A549 (cell line): ENCODE data around the gene PUS3. TPM values are rescaled to one million over a fixed set of nuclear protein-coding genes. Genes with fewer than 3 reads are reported as not detected.

Experiments
- ATAC-seq, 2 experiments: fragments of 200-7000 bp in 1 of 2; fragments of >200 bp in 1 of 2; cut with Nextera tagmentation in 1 of 2; cut with Tn5 transposase in 1 of 2; 3 replicates each; pipeline versions ENCODE4 v1.8.0 to v1.9.1; 2018 to 2020; ENCODE audit warnings: mild to moderate bottlenecking in 1 of 2, moderate library complexity in 1 of 2
- CTCF ChIA-PET: fragments of 300-600 bp; sonication (Branson Sonifier 250); formaldehyde crosslinking; extraction: SDS; loops from one replicate; lab custom pipeline; 2021; ENCODE audit warnings: antibody characterized with exemption, inconsistent platforms; lab: Yijun Ruan, JAX
- POLR2A ChIA-PET: fragments of 350-600 bp; formaldehyde crosslinking; extraction: SDS; loops from one replicate; lab custom pipeline; 2021; ENCODE audit warnings: antibody characterized with exemption, inconsistent platforms; lab: Yijun Ruan, JAX
- DNase-seq, 2 experiments: peaks; one replicate each; pipeline versions ENCODE4 v3.0.0 to v3.0.0-alpha.2; 2011 to 2016; ENCODE audit warnings: low read depth in 1 of 2, low spot score in 1 of 2
- FAIRE-seq: peaks from 2 replicates; lab custom pipeline; 2011; peaks lifted over from hg19 to GRCh38; lab: Jason Lieb, UNC
- H3K27ac ChIP-seq, 2 experiments: fragments of >200 bp; sonication (Bioruptor Twin); formaldehyde crosslinking; 3 replicates each; pipeline ENCODE4 v1.5.1; 2016 to 2017
- H3K4me1 ChIP-seq: fragments of >200 bp; sonication (Bioruptor Twin); formaldehyde crosslinking; 3 replicates; pipeline ENCODE4 v1.6.1; 2016
- H3K4me2 ChIP-seq: fragments of >200 bp; sonication (Bioruptor Twin); formaldehyde crosslinking; 3 replicates; pipeline ENCODE4 v1.6.1; 2016
- H3K4me3 ChIP-seq: fragments of >200 bp; sonication (Bioruptor Twin); formaldehyde crosslinking; 3 replicates; pipeline ENCODE4 v1.5.1; 2016
- H3K9me3 ChIP-seq: fragments of >200 bp; sonication (Bioruptor Twin); formaldehyde crosslinking; 3 replicates; pipeline ENCODE4 v1.6.1; 2016
- ATOH8 ChIP-seq: fragments of 250-450 bp; sonication (Bioruptor Pico); IDR thresholded peaks from 2 replicates; pipeline ENCODE4 v1.5.0; 2020; ENCODE audit warnings: low read depth, mild to moderate bottlenecking, moderate library complexity
- BCL3 ChIP-seq: fragments of >200 bp; sonication (Bioruptor Twin); formaldehyde crosslinking; IDR thresholded peaks from 3 replicates; pipeline ENCODE4 v1.6.1; 2016
- CEBPB ChIP-seq, 2 experiments: fragments of >200 bp in 1 of 2; sonication (Bioruptor Twin) in 1 of 2; formaldehyde crosslinking in 1 of 2; IDR thresholded peaks; 2 replicates each; pipeline ENCODE4 v1.6.1; 2012 to 2016
- CHD4 ChIP-seq: fragments of 200-600 bp; sonication (generic); IDR thresholded peaks from 2 replicates; pipeline ENCODE4 v1.6.1; 2016; ENCODE audit warnings: antibody characterized with exemption, mild to moderate bottlenecking, borderline replicate concordance
- CTCF ChIP-seq: fragments of >200 bp; sonication (Bioruptor Twin); formaldehyde crosslinking; IDR thresholded peaks from 3 replicates; pipeline ENCODE4 v1.5.1; 2016
- ELK1 ChIP-seq: fragments of 150-350 bp; IDR thresholded peaks from 2 replicates; pipeline ENCODE4 v1.6.1; 2014; ENCODE audit warnings: low read depth, mild to moderate bottlenecking, low read length
- EP300 ChIP-seq, 2 experiments: fragments of >200 bp; sonication (Bioruptor Twin); formaldehyde crosslinking; IDR thresholded peaks; 2 replicates in 1 of 2; 3 replicates in 1 of 2; pipeline ENCODE4 v1.6.1; 2016 to 2017
- ESRRA ChIP-seq: fragments of 150-350 bp; IDR thresholded peaks from 2 replicates; pipeline ENCODE4 v1.6.1; 2014; ENCODE audit warnings: mild to moderate bottlenecking, low read length, borderline replicate concordance
- FOSL2 ChIP-seq, 2 experiments: fragments of 450-650 bp in 1 of 2; fragments of >200 bp in 1 of 2; sonication (Bioruptor Twin) in 1 of 2; formaldehyde crosslinking; IDR thresholded peaks; 2 replicates each; pipeline versions ENCODE4 v1.5.0 to v1.6.1; 2016 to 2020; ENCODE audit warnings: mild to moderate bottlenecking in 1 of 2, moderate library complexity in 1 of 2
- FOXS1 ChIP-seq: fragments of 250-450 bp; sonication (Bioruptor Pico); IDR thresholded peaks from 2 replicates; pipeline ENCODE4 v1.5.0; 2020; ENCODE audit warnings: mild to moderate bottlenecking, moderate library complexity
- HMGXB4 ChIP-seq: fragments of 250-450 bp; sonication (Bioruptor Pico); IDR thresholded peaks from 2 replicates; pipeline ENCODE4 v1.5.0; 2021; ENCODE audit warnings: mild to moderate bottlenecking, moderate library complexity, borderline replicate concordance
- HOXA7 ChIP-seq: fragments of 250-450 bp; sonication (Bioruptor Pico); IDR thresholded peaks from 2 replicates; pipeline ENCODE4 v1.5.0; 2020; ENCODE audit warnings: mild to moderate bottlenecking, moderate library complexity
- HOXB13 ChIP-seq: fragments of 250-450 bp; sonication (Bioruptor Pico); IDR thresholded peaks from 2 replicates; pipeline ENCODE4 v1.5.0; 2020; ENCODE audit warnings: low read depth, mild to moderate bottlenecking, moderate library complexity
- HOXB5 ChIP-seq: fragments of 250-450 bp; sonication (Bioruptor Pico); IDR thresholded peaks from 2 replicates; pipeline ENCODE4 v1.5.0; 2020; ENCODE audit warnings: mild to moderate bottlenecking, moderate library complexity
- JUN ChIP-seq, 2 experiments: fragments of >200 bp; sonication (Bioruptor Twin); formaldehyde crosslinking; IDR thresholded peaks; 2 replicates in 1 of 2; 3 replicates in 1 of 2; pipeline ENCODE4 v1.6.1; 2016 to 2017
- KDM1A ChIP-seq: fragments of 200-600 bp; sonication (generic); IDR thresholded peaks from 2 replicates; pipeline ENCODE4 v1.6.1; 2016; ENCODE audit warnings: low read depth, mild to moderate bottlenecking
- KDM5A ChIP-seq: fragments of 200-600 bp; sonication (generic); IDR thresholded peaks from 2 replicates; pipeline ENCODE4 v1.6.1; 2016; ENCODE audit warnings: antibody characterized with exemption, mild to moderate bottlenecking
- NFE2L2 ChIP-seq: fragments of 150-350 bp; conservative IDR thresholded peaks from 2 replicates; pipeline ENCODE4 v1.6.1; 2014; ENCODE audit warnings: low read length
- NR3C1 ChIP-seq: fragments of >200 bp; sonication (Bioruptor Twin); formaldehyde crosslinking; IDR thresholded peaks from 3 replicates; pipeline ENCODE4 v1.6.1; 2017
- POLR2A ChIP-seq: IDR thresholded peaks from 2 replicates; pipeline ENCODE4 v1.6.1; 2012; ENCODE audit warnings: mild to moderate bottlenecking, low read length
- RARB ChIP-seq: fragments of 250-450 bp; sonication (Bioruptor Pico); IDR thresholded peaks from 2 replicates; pipeline ENCODE4 v1.8.0; 2021; ENCODE audit warnings: mild to moderate bottlenecking, moderate library complexity
- REST ChIP-seq: fragments of 200-600 bp; sonication (generic); IDR thresholded peaks from 2 replicates; pipeline ENCODE4 v1.6.1; 2016; ENCODE audit warnings: antibody characterized with exemption, mild to moderate bottlenecking, moderate library complexity
- RNF2 ChIP-seq: fragments of 200-600 bp; sonication (generic); IDR thresholded peaks from 2 replicates; pipeline ENCODE4 v1.6.1; 2016; ENCODE audit warnings: low read depth, mild to moderate bottlenecking, antibody characterized with exemption, moderate library complexity, borderline replicate concordance
- TP53 ChIP-seq: fragments of 250-450 bp; sonication (Bioruptor Pico); IDR thresholded peaks from 2 replicates; pipeline ENCODE4 v1.5.0; 2021; ENCODE audit warnings: mild to moderate bottlenecking, moderate library complexity
- USF2 ChIP-seq: fragments of 450-650 bp; IDR thresholded peaks from 2 replicates; pipeline ENCODE4 v1.6.1; 2014; ENCODE audit warnings: antibody characterized with exemption
- ZFP36 ChIP-seq: fragments of 450-650 bp; IDR thresholded peaks from 2 replicates; pipeline ENCODE4 v1.6.1; 2014; ENCODE audit warnings: borderline replicate concordance; ENCODE audit not compliant: partially characterized antibody
- WGBS: methylation state at CpG from one replicate; pipeline ENCODE4 v1.1.6; 2017; ENCODE audit errors: missing lambda C conversion rate; 5-methylcytosine and 5-hydroxymethylcytosine counted together
- polyA plus RNA-seq, 4 experiments: library from polyadenylated mRNA; depleted of rRNA in 3 of 4; stranded (reverse); fragments of >200 nt; fragmentation: RNase III in 1 of 4; extraction: RNeasy Plus Mini Kit Qiagen cat#74134 plus additional on column Dnase treatment in 1 of 4; gene quantifications; 2 replicates in 3 of 4; 3 replicates in 1 of 4; pipeline ENCODE4 v1.2.3, GENCODE V29; 2011 to 2017

PUS3 gene
- polyA plus RNA-seq, 2 of the 4 experiments (the other 2 are of a cell fraction): 5.0 to 8.0 TPM

- TF ChIP-seq HMGXB4 (no peak), ESRRA (no peak), USF2 (no peak), KDM5A (no peak), FOSL2 (IDR thresholded peaks at IDR 0.05) (no peak), FOSL2 (CRISPR knock-in tag; IDR thresholded peaks at IDR 0.05) (no peak), JUN (IDR thresholded peaks at IDR 0.05) (no peak), RARB (no peak)
- POLR2A ChIA-PET: no interaction called here
- Histone ChIP-seq H3K4me3 (no peak overlapping the region), H3K9me3 (no peaks in the 10 kb centered on the region), H3K27ac (no peak overlapping the region), H3K4me1 (no peaks in the 10 kb centered on the region), H3K4me2 (no peak overlapping the region)
- FAIRE-seq (no peak), ATAC-seq (no peak), DNase-seq (no peak)
- WGBS: 89% methylated on average over 4 of the region's 4 CpGs
- CTCF ChIA-PET: interaction anchor here (0.6 to 6.7 kb wide), 4 partner anchors 16 to 253 kb away, joined by 5 to 38 read pairs (median 10); no protein-coding TSS in a partner anchor
Measured at GRCh38 chr11:125940145-125940544, 37.1 kb upstream of the PUS3 start.

- no peak overlapping the region for H3K27ac ChIP-seq
- H3K4me2 ChIP-seq: no peak overlapping the region
- no peak for DNase-seq
- TF ChIP-seq CHD4: no peak
- no peak for TF ChIP-seq HOXB13 (CRISPR knock-in tag)
- TF ChIP-seq ELK1: no peak
- no peak for TF ChIP-seq CTCF
- TF ChIP-seq HOXB5 (CRISPR knock-in tag): no peak
- no peak for TF ChIP-seq EP300 (IDR thresholded peaks at IDR 0.05)
- TF ChIP-seq FOXS1: no peak
- TF ChIP-seq BCL3: no peak
- no peak for TF ChIP-seq CEBPB (IDR thresholded peaks at IDR 0.05)
- no peak for TF ChIP-seq HOXA7 (CRISPR knock-in tag)
- no peak for TF ChIP-seq POLR2A
- TF ChIP-seq KDM1A: no peak
- TF ChIP-seq ZFP36: no peak
- TF ChIP-seq REST: no peak
- TF ChIP-seq NFE2L2: no peak
- no peak for TF ChIP-seq RNF2
- no peak for TF ChIP-seq NR3C1
- TF ChIP-seq TP53 (CRISPR knock-in tag): no peak
- TF ChIP-seq ATOH8: no peak
- no peaks in the 10 kb centered on the region for H3K4me1 ChIP-seq
- POLR2A ChIA-PET: no interaction called here
- FAIRE-seq: no peak
- no peaks in the 10 kb centered on the region for H3K9me3 ChIP-seq
- no peak overlapping the region for H3K4me3 ChIP-seq
- CTCF ChIA-PET: interaction anchor here (2.5 to 6.7 kb wide), 3 partner anchors 15 to 254 kb away, joined by 9 to 38 read pairs (median 15); partner anchors contain the start of gene CDON
- WGBS: 56% methylated on average over 4 of the region's 4 CpGs
- ATAC-seq: no peak
Measured at GRCh38 chr11:125939081-125939521, 36.1 kb upstream of the PUS3 start.
